ENCODE measurements around the gene TRABD2B. TPM values are rescaled to one million over a fixed set of nuclear protein-coding genes. Genes with fewer than 3 reads are reported as not detected.

TRABD2B gene
- total RNA-seq, 1 experiment from 2014 or later, result 10.3 TPM

- TF ChIP-seq AR (CRISPR knock-in tag; IDR thresholded peaks at IDR 0.05) (no peak), CTCF (IDR thresholded peaks at IDR 0.05) (no peak), AFF4 (CRISPR knock-in tag; IDR thresholded peaks at IDR 0.05; ENCODE audit: borderline replicate concordance) (no peak), NR3C1 (CRISPR knock-in tag; conservative IDR thresholded peaks at IDR 0.05; ENCODE audit: low read depth) (no peak), FOXP1 (CRISPR knock-in tag; IDR thresholded peaks at IDR 0.05; ENCODE audit: borderline replicate concordance) (no peak)
These were observed 284.4 kb downstream of the TRABD2B start (continued) for GRCh38 chr1:47712596-47713299.

- ATAC-seq (no peak), DNase-seq (ENCODE audit: low spot score) (no peak)
- ChIA-PET POLR2A (no interaction called here), CTCF (interaction anchor here (0.6 to 5.7 kb wide), 7 partner anchors 12 to 277 kb away, joined by 4 to 154 read pairs (median 16); partner anchors contain the start of gene FOXD2)
- Mint-ChIP-seq H3K27me3 (ENCODE audit: low read depth) (peaks cover 98% of the 10 kb centered on the region), H3K36me3 (no peaks in the 10 kb centered on the region), H3K27ac (no peak overlapping the region), H3K4me1 (peaks cover 38% of the 10 kb centered on the region), H3K4me3 (no peak overlapping the region), H3K9me3 (no peaks in the 10 kb centered on the region)
- TF ChIP-seq IRF2 (CRISPR knock-in tag; IDR thresholded peaks at IDR 0.05; ENCODE audit: borderline replicate concordance, low read depth), result no peak
These were observed 285.2 kb downstream of the TRABD2B start for GRCh38 chr1:47711848-47712492.

GRCh38 chr1:47711184-47711847 lies 285.9 kb downstream of the TRABD2B start:
- H3K4me3 Mint-ChIP-seq, result no peak overlapping the region
- peaks cover 33% of the 10 kb centered on the region for H3K4me1 Mint-ChIP-seq
- ChIA-PET POLR2A (no interaction called here), CTCF (interaction anchor here (0.6 to 5.7 kb wide), 20 partner anchors 11 to 322 kb away, joined by 3 to 154 read pairs (median 6); partner anchors contain the start of gene FOXD2)
- H3K9me3 Mint-ChIP-seq, result no peaks in the 10 kb centered on the region
- no peak overlapping the region for H3K27ac Mint-ChIP-seq
- ATAC-seq (no peak), DNase-seq (ENCODE audit: low spot score) (no peak)
- TF ChIP-seq USF2 (CRISPR knock-in tag; IDR thresholded peaks at IDR 0.05) (no peak), NFYB (CRISPR knock-in tag; conservative IDR thresholded peaks at IDR 0.05; ENCODE audit: low read depth) (no peak), E2F1 (CRISPR knock-in tag; IDR thresholded peaks at IDR 0.05) (no peak), IRF1 (CRISPR knock-in tag; IDR thresholded peaks at IDR 0.05) (no peak)
- peaks cover 98% of the 10 kb centered on the region for H3K27me3 Mint-ChIP-seq (ENCODE audit: low read depth)
- H3K36me3 Mint-ChIP-seq, result no peaks in the 10 kb centered on the region

Measured in WTC11 (cell line).